Measurements from ENCODE around the gene CPT1B.
A peak's percentile ranks its signal among the peaks of the same experiment; 100 is the strongest.

The CPT1B gene

GRCh38 chr22:50529897-50530579 lies 48.2 kb downstream of the CPT1B start, which contains the start of gene TYMP:
Gene TYMP (minus strand): TSS chr22:50530012. CDS start chr22:50529709, 303 bp downstream.
- Histone ChIP-seq H4K8ac (ENCODE audit: low read depth, low read length) (peak within 1 kb of the TSS; percentile 65), H3K4me3 (ENCODE audit: low read length in 2 of 2) (peak within 1 kb of the TSS in 1 of 2 donors; percentile 82), H3K18ac (ENCODE audit: low read length) (peak within 1 kb of the TSS; percentile 96), H3K27ac (replicated peaks; ENCODE audit: low read length) (no peak within 1 kb of the TSS), H3K4ac (ENCODE audit: low read length) (peak within 1 kb of the TSS; percentile 37), H2BK120ac (ENCODE audit: low read depth, low read length) (peak within 1 kb of the TSS; percentile 72), H4K91ac (ENCODE audit: low read depth, low read length, poor library complexity) (no peak within 1 kb of the TSS), H3K9me3 (replicated peaks in 1 of 2; ENCODE audit: control insufficient read depth in 2 of 2, insufficient read depth in 1 of 2, low read depth in 1 of 2, low read length in 2 of 2) (peaks cover 8 to 21% of the 10 kb centered on the region in 2 donors), H3K23ac (ENCODE audit: low read depth, low read length, poor library complexity) (peak within 1 kb of the TSS; percentile 99), H2BK12ac (ENCODE audit: low read length) (peak within 1 kb of the TSS; percentile 73), H3K9ac (ENCODE audit: low read depth, low read length, poor library complexity) (peak within 1 kb of the TSS; percentile 81), H3K14ac (ENCODE audit: low read length) (peak within 1 kb of the TSS; percentile 97), H2AFZ (ENCODE audit: low read length) (no peak within 1 kb of the TSS), H2BK5ac (ENCODE audit: low read length) (peak within 1 kb of the TSS; percentile 60), H3K27me3 (ENCODE audit: control insufficient read depth in 3 of 3, insufficient read depth in 3 of 3, low read depth in 1 of 3, low read length in 3 of 3) (peaks cover 14 to 35% (median 14%) of the 10 kb centered on the region in 3 experiments), H3K36me3 (replicated peaks in 1 of 2; ENCODE audit: control insufficient read depth in 2 of 2, insufficient read depth in 2 of 2, low read length in 2 of 2) (no peaks in the 10 kb centered on the region), H2BK15ac (ENCODE audit: low read length) (peak within 1 kb of the TSS; percentile 83), H3K4me1 (ENCODE audit: control insufficient read depth in 2 of 2, insufficient read depth in 1 of 2, low read depth in 1 of 2, low read length in 2 of 2) (peaks cover 14 to 19% of the 10 kb centered on the region in 2 donors), H3K4me2 (ENCODE audit: insufficient read depth, low read length, poor library complexity, severe bottlenecking) (peak within 1 kb of the TSS; percentile 73), H3K79me1 (ENCODE audit: low read depth, low read length) (peaks cover 5% of the 10 kb centered on the region), H2AK5ac (ENCODE audit: low read depth, low read length) (peak within 1 kb of the TSS; percentile 99)
- no peak for DNase-seq (ENCODE audit: low spot score)
- no CpG with 5 or more reads among the region's 92 CpGs for WGBS, 2 donors (ENCODE audit: extremely low coverage in 2 of 2, insufficient read length in 2 of 2, insufficient replicate concordance in 1 of 2)

GRCh38 chr22:50529416-50529896 lies 48.8 kb downstream of the CPT1B start:
- no CpG with 5 or more reads among the region's 50 CpGs for WGBS, 2 donors (ENCODE audit: extremely low coverage in 2 of 2, insufficient read length in 2 of 2, insufficient replicate concordance in 1 of 2)
- no peak for DNase-seq (ENCODE audit: low spot score)
- H3K4ac ChIP-seq (ENCODE audit: low read length), result peak overlapping the region; percentile 37
- peak overlapping the region; percentile 73 for H2BK12ac ChIP-seq (ENCODE audit: low read length)
- H2AK5ac ChIP-seq (ENCODE audit: low read depth, low read length), result peak overlapping the region; percentile 88
- H3K27me3 ChIP-seq (ENCODE audit: control insufficient read depth in 3 of 3, insufficient read depth in 3 of 3, low read depth in 1 of 3, low read length in 3 of 3), result peaks cover 14 to 35% (median 14%) of the 10 kb centered on the region in 3 experiments
- peak overlapping the region; percentile 44 for H3K9ac ChIP-seq (ENCODE audit: low read depth, low read length, poor library complexity)
- H3K27ac ChIP-seq (replicated peaks; ENCODE audit: low read length), result no peak overlapping the region
- H3K18ac ChIP-seq (ENCODE audit: low read length), result peak overlapping the region; percentile 87
- no peak overlapping the region for H3K4me2 ChIP-seq (ENCODE audit: insufficient read depth, low read length, poor library complexity, severe bottlenecking)
- peak overlapping the region; percentile 99 for H3K23ac ChIP-seq (ENCODE audit: low read depth, low read length, poor library complexity)
- H3K9me3 ChIP-seq (replicated peaks in 1 of 2; ENCODE audit: control insufficient read depth in 2 of 2, insufficient read depth in 1 of 2, low read depth in 1 of 2, low read length in 2 of 2), result peaks cover 8 to 21% of the 10 kb centered on the region in 2 donors
- peaks cover under 1 to 6% of the 10 kb centered on the region in 2 donors for H3K36me3 ChIP-seq (replicated peaks in 1 of 2; ENCODE audit: control insufficient read depth in 2 of 2, insufficient read depth in 2 of 2, low read length in 2 of 2)
- H3K79me1 ChIP-seq (ENCODE audit: low read depth, low read length), result peaks cover 6% of the 10 kb centered on the region
- H4K91ac ChIP-seq (ENCODE audit: low read depth, low read length, poor library complexity), result no peak overlapping the region
- H3K4me1 ChIP-seq (ENCODE audit: control insufficient read depth in 2 of 2, insufficient read depth in 1 of 2, low read depth in 1 of 2, low read length in 2 of 2), result peaks cover 15 to 24% of the 10 kb centered on the region in 2 donors
- no peak overlapping the region for H2BK5ac ChIP-seq (ENCODE audit: low read length)
- H3K14ac ChIP-seq (ENCODE audit: low read length), result peak overlapping the region; percentile 21
- H2BK15ac ChIP-seq (ENCODE audit: low read length), result peak overlapping the region; percentile 9
- no peak overlapping the region for H2AFZ ChIP-seq (ENCODE audit: low read length)
- no peak overlapping the region for H2BK120ac ChIP-seq (ENCODE audit: low read depth, low read length)
- H4K8ac ChIP-seq (ENCODE audit: low read depth, low read length), result peak overlapping the region; percentile 65
- H3K4me3 ChIP-seq (ENCODE audit: low read length in 2 of 2), result peak overlapping the region in 1 of 2 donors; percentile 38

- H3K79me1 ChIP-seq (ENCODE audit: low read depth, low read length), result peaks cover 9% of the 10 kb centered on the region
- peak overlapping the region; percentile 88 for H2AK5ac ChIP-seq (ENCODE audit: low read depth, low read length)
- no peak overlapping the region for H2BK5ac ChIP-seq (ENCODE audit: low read length)
- H2BK15ac ChIP-seq (ENCODE audit: low read length), result peak overlapping the region; percentile 9
- H3K4me2 ChIP-seq (ENCODE audit: insufficient read depth, low read length, poor library complexity, severe bottlenecking), result no peak overlapping the region
- H2AFZ ChIP-seq (ENCODE audit: low read length), result no peak overlapping the region
- peak overlapping the region; percentile 76 for H3K9ac ChIP-seq (ENCODE audit: low read depth, low read length, poor library complexity)
- H3K36me3 ChIP-seq (replicated peaks in 1 of 2; ENCODE audit: control insufficient read depth in 2 of 2, insufficient read depth in 2 of 2, low read length in 2 of 2), result peaks cover 5 to 12% of the 10 kb centered on the region in 2 donors
- H4K91ac ChIP-seq (ENCODE audit: low read depth, low read length, poor library complexity), result no peak overlapping the region
- H3K27ac ChIP-seq (replicated peaks; ENCODE audit: low read length), result no peak overlapping the region
- peak overlapping the region; percentile 99 for H3K23ac ChIP-seq (ENCODE audit: low read depth, low read length, poor library complexity)
- H3K4me1 ChIP-seq (ENCODE audit: control insufficient read depth in 2 of 2, insufficient read depth in 1 of 2, low read depth in 1 of 2, low read length in 2 of 2), result peaks cover 18 to 20% of the 10 kb centered on the region in 2 donors
- peaks cover 8 to 21% of the 10 kb centered on the region in 2 donors for H3K9me3 ChIP-seq (replicated peaks in 1 of 2; ENCODE audit: control insufficient read depth in 2 of 2, insufficient read depth in 1 of 2, low read depth in 1 of 2, low read length in 2 of 2)
- no peak overlapping the region for H3K18ac ChIP-seq (ENCODE audit: low read length)
- H2BK12ac ChIP-seq (ENCODE audit: low read length), result no peak overlapping the region
- WGBS, 2 donors (ENCODE audit: extremely low coverage in 2 of 2, insufficient read length in 2 of 2, insufficient replicate concordance in 1 of 2), result no CpG with 5 or more reads among the region's 15 CpGs
- H3K14ac ChIP-seq (ENCODE audit: low read length), result peak overlapping the region; percentile 25
- no peak for DNase-seq (ENCODE audit: low spot score)
- no peak overlapping the region for H2BK120ac ChIP-seq (ENCODE audit: low read depth, low read length)
- no peak overlapping the region for H3K4ac ChIP-seq (ENCODE audit: low read length)
- H3K27me3 ChIP-seq (ENCODE audit: control insufficient read depth in 3 of 3, insufficient read depth in 3 of 3, low read depth in 1 of 3, low read length in 3 of 3), result peaks cover 14 to 35% (median 14%) of the 10 kb centered on the region in 3 experiments
- H4K8ac ChIP-seq (ENCODE audit: low read depth, low read length), result no peak overlapping the region
- H3K4me3 ChIP-seq (ENCODE audit: low read length in 2 of 2), result no peak overlapping the region
Observed at GRCh38 chr22:50528682-50529415, 49.4 kb downstream of the CPT1B start.
